PC-9 (cell line): Measurements from ENCODE around the gene RFT1. TPM values are rescaled to one million over a fixed set of nuclear protein-coding genes. Genes with fewer than 3 reads are reported as not detected.

ENCODE experiments used
- BruUV-seq: library from RNA; stranded (reverse); fragments of 400-500 nt; replicated peaks from 2 replicates; lab custom pipeline; 2021; lab: Mats Ljungman, UMichigan
- CTCF ChIA-PET: fragments of 300-600 bp; sonication (Branson Sonifier 250); formaldehyde crosslinking; loops from one replicate; lab custom pipeline; 2022; ENCODE audit warnings: antibody characterized with exemption; lab: Charles Lee
- POLR2A ChIA-PET: fragments of 300-600 bp; sonication (Branson Sonifier 250); formaldehyde crosslinking; loops from one replicate; lab custom pipeline; 2022; ENCODE audit warnings: antibody characterized with exemption; ENCODE audit not compliant: unreplicated experiment; lab: Charles Lee
- DNase-seq, 2 experiments: peaks; one replicate each; pipeline versions ENCODE4 v3.0.0 to v3.0.0-alpha.2; 2015 to 2022; ENCODE audit warnings: mixed read lengths in 1 of 2
- H2AFZ ChIP-seq: fragments of 200-600 bp; sonication (generic); 2 replicates; pipeline ENCODE4 v1.8.1; 2017; ENCODE audit warnings: antibody characterized with exemption
- H3F3A ChIP-seq: fragments of 200-600 bp; sonication (generic); 2 replicates; pipeline ENCODE4 v1.8.1; 2017; ENCODE audit warnings: antibody characterized with exemption, mild to moderate bottlenecking, low read depth; ENCODE audit not compliant: insufficient read depth
- H3K27ac ChIP-seq: fragments of 200-600 bp; sonication (generic); 2 replicates; pipeline ENCODE4 v1.6.1; 2016; ENCODE audit warnings: mixed run types
- H3K27me3 ChIP-seq: fragments of 200-600 bp; sonication (generic); 2 replicates; pipeline ENCODE4 v1.6.1; 2016; ENCODE audit warnings: low read depth, mixed run types; ENCODE audit not compliant: insufficient read depth
- H3K36me3 ChIP-seq: fragments of 200-600 bp; sonication (generic); 2 replicates; pipeline ENCODE4 v1.6.1; 2016; ENCODE audit warnings: low read depth, mixed run types
- H3K4me1 ChIP-seq: fragments of 200-600 bp; sonication (generic); replicated peaks from 2 replicates; pipeline ENCODE4 v1.6.1; 2016; ENCODE audit warnings: mixed run types; ENCODE audit not compliant: insufficient read depth
- H3K4me2 ChIP-seq: fragments of 200-600 bp; sonication (generic); 2 replicates; pipeline ENCODE4 v1.6.1; 2017; ENCODE audit warnings: mixed run types
- H3K4me3 ChIP-seq: fragments of 200-600 bp; sonication (generic); 2 replicates; pipeline ENCODE4 v1.6.1; 2016; ENCODE audit warnings: mixed run types
- H3K79me2 ChIP-seq: fragments of 200-600 bp; sonication (generic); 2 replicates; pipeline ENCODE4 v1.6.1; 2017; ENCODE audit warnings: low read depth, mixed run types
- H3K9me2 ChIP-seq: fragments of 200-600 bp; sonication (generic); 2 replicates; pipeline ENCODE4 v1.8.1; 2017; ENCODE audit warnings: mild to moderate bottlenecking; ENCODE audit not compliant: insufficient read depth
- H3K9me3 ChIP-seq: fragments of 200-600 bp; sonication (generic); 2 replicates; pipeline ENCODE4 v1.8.1; 2016; ENCODE audit warnings: low read depth; ENCODE audit not compliant: insufficient read depth
- H4K20me1 ChIP-seq: fragments of 200-600 bp; sonication (generic); 2 replicates; pipeline ENCODE4 v1.8.1; 2017; ENCODE audit not compliant: insufficient read depth
- CTCF ChIP-seq: fragments of 200-600 bp; sonication (generic); conservative IDR thresholded peaks from 2 replicates; pipeline ENCODE4 v1.6.1; 2017; ENCODE audit warnings: mixed run types, antibody characterized with exemption, mild to moderate bottlenecking, moderate library complexity
- EZH2 ChIP-seq: fragments of 200-600 bp; sonication (generic); IDR thresholded peaks from 2 replicates; pipeline ENCODE4 v1.8.0; 2017; ENCODE audit warnings: antibody characterized with exemption, low read depth
- intact Hi-C: fragments of 100-400 bp; cut with micrococcal nuclease; formaldehyde crosslinking; loops from one replicate; pipeline ENCODE4 v1.10.0; 2022; ENCODE audit not compliant: unreplicated experiment
- total RNA-seq: library from RNA; stranded (reverse); gene quantifications from 2 replicates; pipeline ENCODE4 v1.2.3, GENCODE V29; 2021

Gene RFT1
- total RNA-seq, 1 experiment from 2014 or later, result 31.0 TPM

GRCh38 chr3:53160660-53161449 lies 30.6 kb upstream of the RFT1 start, which contains the start of gene PRKCD:
TSS of gene PRKCD (plus strand) at chr3:53161209. CDS start at chr3:53178423, 17,214 bp downstream.
- ChIA-PET CTCF (no interaction called here), POLR2A (interaction anchor here (0.7 to 1.0 kb wide), 2 partner anchors 15 to 26 kb away, joined by 3 to 4 read pairs; no protein-coding TSS in a partner anchor)
- H3K27ac ChIP-seq, result no peak within 1 kb of the TSS
- peak within 1 kb of the TSS; percentile 79 for H2AFZ ChIP-seq
- peaks cover 10% of the 10 kb centered on the region; the same call in 1 of the 2 replicates for H3F3A ChIP-seq
- no peaks in the 10 kb centered on the region for H3K27me3 ChIP-seq
- intact Hi-C loops, result loop anchor here (2.0 kb wide), 1 partner anchor 110 kb away; no protein-coding TSS in a partner anchor
- H3K36me3 ChIP-seq, result no peaks in the 10 kb centered on the region
- TF ChIP-seq EZH2 (no peak), CTCF (0 out of 2 replicates have a peak, but pooled peaks have one; percentile 13)
- H3K79me2 ChIP-seq, result peaks cover 36% of the 10 kb centered on the region
- peak within 1 kb of the TSS; percentile 90 for H3K4me2 ChIP-seq
- H4K20me1 ChIP-seq, result peaks cover 5% of the 10 kb centered on the region; the same call in 1 of the 2 replicates
- peak; percentile 60 to 84 for DNase-seq
- peak within 1 kb of the TSS; percentile 84 for H3K4me3 ChIP-seq
- H3K9me3 ChIP-seq, result no peaks in the 10 kb centered on the region
- no TSS peak for BruUV-seq
- H3K4me1 ChIP-seq, result peaks cover 57% of the 10 kb centered on the region
- H3K9me2 ChIP-seq, result no peaks in the 10 kb centered on the region

GRCh38 chr3:53160061-53160659 lies 29.9 kb upstream of the RFT1 start:
- Histone ChIP-seq H3K9me2 (no peaks in the 10 kb centered on the region), H3K79me2 (peaks cover 32% of the 10 kb centered on the region), H3K4me3 (peak overlapping the region; percentile 62), H3K27me3 (no peaks in the 10 kb centered on the region), H3K4me1 (peaks cover 64% of the 10 kb centered on the region), H3K27ac (no peak overlapping the region), H3K4me2 (peak overlapping the region; percentile 79), H2AFZ (no peak overlapping the region), H4K20me1 (peaks cover 5% of the 10 kb centered on the region; the same call in 1 of the 2 replicates), H3K9me3 (no peaks in the 10 kb centered on the region), H3F3A (peaks cover 16% of the 10 kb centered on the region), H3K36me3 (no peaks in the 10 kb centered on the region)
- intact Hi-C loops, result loop anchor here (2.0 kb wide), 1 partner anchor 111 kb away; no protein-coding TSS in a partner anchor
- TSS peak; percentile 35 for BruUV-seq
- CTCF ChIA-PET, result no interaction called here
- DNase-seq, result no peak
- POLR2A ChIA-PET, result interaction anchor here (0.7 to 1.0 kb wide), 2 partner anchors 15 to 25 kb away, joined by 3 to 4 read pairs; no protein-coding TSS in a partner anchor
- TF ChIP-seq EZH2, result no peak
- peak; percentile 15; the same call in 1 of the 2 replicates for TF ChIP-seq CTCF
